Measurements from ENCODE around the gene SYT12.

The SYT12 gene

GRCh38 chr11:67043572-67044349 lies 20.8 kb downstream of the SYT12 start:
- Histone ChIP-seq H3K36me3 (ENCODE audit: insufficient read depth, low read length) (no peaks in the 10 kb centered on the region), H3K9me3 (ENCODE audit: insufficient read depth, low read depth, low read length) (no peaks in the 10 kb centered on the region), H3K27me3 (ENCODE audit: insufficient read depth, low read length, poor library complexity, severe bottlenecking) (no peaks in the 10 kb centered on the region), H3F3A (ENCODE audit: low read depth) (no peaks in the 10 kb centered on the region), H3K4me2 (ENCODE audit: low read depth, low read length, poor library complexity, severe bottlenecking) (no peak overlapping the region), H2AFZ (ENCODE audit: low read length) (no peak overlapping the region), H3K79me2 (ENCODE audit: insufficient read depth, low read length) (no peaks in the 10 kb centered on the region), H3K4me3 (ENCODE audit: low read length, poor library complexity, severe bottlenecking) (no peak overlapping the region), H3K4me1 (ENCODE audit: insufficient read depth, low read length, poor library complexity, severe bottlenecking) (no peaks in the 10 kb centered on the region), H4K20me1 (ENCODE audit: insufficient read depth, low read length, poor library complexity, severe bottlenecking) (no peaks in the 10 kb centered on the region), H3K9me2 (replicated peaks; ENCODE audit: low read depth, low read length) (no peaks in the 10 kb centered on the region), H3K9ac (ENCODE audit: low read depth, low read length, poor library complexity, severe bottlenecking) (no peak overlapping the region)
- no peak for TF ChIP-seq CTCF (conservative IDR thresholded peaks at IDR 0.05; ENCODE audit: low read length)
- TF ChIP-seq EZH2phosphoT487 (IDR thresholded peaks at IDR 0.05; ENCODE audit: borderline replicate concordance), result no peak

- Histone ChIP-seq H3K4me3 (ENCODE audit: low read length, poor library complexity, severe bottlenecking) (no peak overlapping the region), H2AFZ (ENCODE audit: low read length) (no peak overlapping the region), H3K4me2 (ENCODE audit: low read depth, low read length, poor library complexity, severe bottlenecking) (no peak overlapping the region), H3K9me3 (ENCODE audit: insufficient read depth, low read depth, low read length) (no peaks in the 10 kb centered on the region), H3K36me3 (ENCODE audit: insufficient read depth, low read length) (no peaks in the 10 kb centered on the region), H3K27me3 (ENCODE audit: insufficient read depth, low read length, poor library complexity, severe bottlenecking) (no peaks in the 10 kb centered on the region), H4K20me1 (ENCODE audit: insufficient read depth, low read length, poor library complexity, severe bottlenecking) (no peaks in the 10 kb centered on the region), H3K9me2 (replicated peaks; ENCODE audit: low read depth, low read length) (no peaks in the 10 kb centered on the region), H3K4me1 (ENCODE audit: insufficient read depth, low read length, poor library complexity, severe bottlenecking) (no peaks in the 10 kb centered on the region), H3F3A (ENCODE audit: low read depth) (no peaks in the 10 kb centered on the region), H3K9ac (ENCODE audit: low read depth, low read length, poor library complexity, severe bottlenecking) (no peak overlapping the region), H3K79me2 (ENCODE audit: insufficient read depth, low read length) (no peaks in the 10 kb centered on the region)
- TF ChIP-seq CTCF (conservative IDR thresholded peaks at IDR 0.05; ENCODE audit: low read length), result no peak
- TF ChIP-seq EZH2phosphoT487 (IDR thresholded peaks at IDR 0.05; ENCODE audit: borderline replicate concordance), result no peak
These were observed 21.6 kb downstream of the SYT12 start for GRCh38 chr11:67044496-67044895.

GRCh38 chr11:67045314-67045713 lies 22.4 kb downstream of the SYT12 start:
- TF ChIP-seq EZH2phosphoT487 (IDR thresholded peaks at IDR 0.05; ENCODE audit: borderline replicate concordance) (no peak), CTCF (conservative IDR thresholded peaks at IDR 0.05; ENCODE audit: low read length) (no peak)
- Histone ChIP-seq H3K79me2 (ENCODE audit: insufficient read depth, low read length) (no peaks in the 10 kb centered on the region), H4K20me1 (ENCODE audit: insufficient read depth, low read length, poor library complexity, severe bottlenecking) (no peaks in the 10 kb centered on the region), H3K9me2 (replicated peaks; ENCODE audit: low read depth, low read length) (no peaks in the 10 kb centered on the region), H3K4me2 (ENCODE audit: low read depth, low read length, poor library complexity, severe bottlenecking) (no peak overlapping the region), H3K4me1 (ENCODE audit: insufficient read depth, low read length, poor library complexity, severe bottlenecking) (no peaks in the 10 kb centered on the region), H3K4me3 (ENCODE audit: low read length, poor library complexity, severe bottlenecking) (no peak overlapping the region), H2AFZ (ENCODE audit: low read length) (no peak overlapping the region), H3K9ac (ENCODE audit: low read depth, low read length, poor library complexity, severe bottlenecking) (no peak overlapping the region), H3K9me3 (ENCODE audit: insufficient read depth, low read depth, low read length) (no peaks in the 10 kb centered on the region), H3F3A (ENCODE audit: low read depth) (no peaks in the 10 kb centered on the region), H3K36me3 (ENCODE audit: insufficient read depth, low read length) (no peaks in the 10 kb centered on the region), H3K27me3 (ENCODE audit: insufficient read depth, low read length, poor library complexity, severe bottlenecking) (no peaks in the 10 kb centered on the region)

Data from Loucy (cell line).